ENCODE data around the gene ACAA2. TPM values are rescaled to one million over a fixed set of nuclear protein-coding genes. Genes with fewer than 3 reads are reported as not detected.

The ACAA2 gene
- total RNA-seq, 2 donors from 2014 or later: 42.8 to 44.8 TPM

GRCh38 chr18:49756135-49756534, 57.2 kb downstream of the ACAA2 start:
- DNase-seq (no peak), ATAC-seq (no peak)
- Histone ChIP-seq H3K9me3 (no peaks in the 10 kb centered on the region), H3K27me3 (no peaks in the 10 kb centered on the region), H3K36me3 (replicated peaks in 1 of 2; ENCODE audit: insufficient read depth in 1 of 2, low read depth in 2 of 2) (no peaks in the 10 kb centered on the region), H3K4me3 (no peak overlapping the region), H3K4me1 (no peaks in the 10 kb centered on the region), H3K27ac (no peak overlapping the region)
- intact Hi-C loops (cut with DNase I): no loop called here
- WGBS, 2 donors: 77 to 86% methylated on average over 5 to 6 of the region's 6 CpGs
- TF ChIP-seq POLR2A (IDR thresholded peaks at IDR 0.05) (no peak), CTCF (IDR thresholded peaks at IDR 0.05) (no peak)

- H3K9me3 ChIP-seq: no peaks in the 10 kb centered on the region
- no peak for DNase-seq
- no peaks in the 10 kb centered on the region for H3K36me3 ChIP-seq (replicated peaks in 1 of 2; ENCODE audit: insufficient read depth in 1 of 2, low read depth in 2 of 2)
- no peak for ATAC-seq
- H3K27ac ChIP-seq: no peak overlapping the region
- 80% methylated on average over 6 of the region's 6 CpGs for WGBS, 2 donors
- intact Hi-C loops (cut with DNase I): no loop called here
- H3K27me3 ChIP-seq: no peaks in the 10 kb centered on the region
- no peaks in the 10 kb centered on the region for H3K4me1 ChIP-seq
- no peak for TF ChIP-seq POLR2A (IDR thresholded peaks at IDR 0.05)
- TF ChIP-seq CTCF (IDR thresholded peaks at IDR 0.05): no peak
- H3K4me3 ChIP-seq: no peak overlapping the region
Observed at GRCh38 chr18:49755489-49755888, 57.8 kb downstream of the ACAA2 start.

- no peak for ATAC-seq
- intact Hi-C loops (cut with DNase I): no loop called here
- no peaks in the 10 kb centered on the region for H3K36me3 ChIP-seq (replicated peaks in 1 of 2; ENCODE audit: insufficient read depth in 1 of 2, low read depth in 2 of 2)
- H3K4me1 ChIP-seq: no peaks in the 10 kb centered on the region
- no peaks in the 10 kb centered on the region for H3K27me3 ChIP-seq
- WGBS, 2 donors: 83 to 84% methylated on average over 6 of the region's 6 CpGs
- H3K9me3 ChIP-seq: no peaks in the 10 kb centered on the region
- H3K4me3 ChIP-seq: no peak overlapping the region
- TF ChIP-seq CTCF (IDR thresholded peaks at IDR 0.05): no peak
- TF ChIP-seq POLR2A (IDR thresholded peaks at IDR 0.05): no peak
- no peak overlapping the region for H3K27ac ChIP-seq
- DNase-seq: no peak
Observed at GRCh38 chr18:49754866-49755265, 58.5 kb downstream of the ACAA2 start.

GRCh38 chr18:49753643-49754042, 59.7 kb downstream of the ACAA2 start:
- Histone ChIP-seq H3K4me1 (no peaks in the 10 kb centered on the region), H3K36me3 (replicated peaks in 1 of 2; ENCODE audit: insufficient read depth in 1 of 2, low read depth in 2 of 2) (no peaks in the 10 kb centered on the region), H3K27me3 (no peaks in the 10 kb centered on the region), H3K27ac (no peak overlapping the region), H3K9me3 (no peaks in the 10 kb centered on the region), H3K4me3 (no peak overlapping the region)
- TF ChIP-seq POLR2A (IDR thresholded peaks at IDR 0.05) (no peak), CTCF (IDR thresholded peaks at IDR 0.05) (no peak)
- ATAC-seq (no peak), DNase-seq (no peak)
- 96 to 100% methylated on average over 1 of the region's 1 CpG for WGBS, 2 donors
- intact Hi-C loops (cut with DNase I): no loop called here

- no peaks in the 10 kb centered on the region for H3K9me3 ChIP-seq
- no peaks in the 10 kb centered on the region for H3K36me3 ChIP-seq (replicated peaks in 1 of 2; ENCODE audit: insufficient read depth in 1 of 2, low read depth in 2 of 2)
- no peaks in the 10 kb centered on the region for H3K4me1 ChIP-seq
- intact Hi-C loops (cut with DNase I): no loop called here
- no peak overlapping the region for H3K27ac ChIP-seq
- TF ChIP-seq CTCF (IDR thresholded peaks at IDR 0.05): no peak
- no peak for TF ChIP-seq POLR2A (IDR thresholded peaks at IDR 0.05)
- H3K27me3 ChIP-seq: no peaks in the 10 kb centered on the region
- 46 to 64% methylated on average over 4 of the region's 4 CpGs for WGBS, 2 donors
- no peak overlapping the region for H3K4me3 ChIP-seq
- ATAC-seq: no peak
- no peak for DNase-seq
Observed at GRCh38 chr18:49752095-49752457, 61.3 kb downstream of the ACAA2 start.
